ENCODE results near the gene TCP11L1.
"Not testable (repeated sequence)": the region's sequence is repeated elsewhere in the genome, so short reads cannot be mapped to it uniquely, and the experiment has no call there.

Gene TCP11L1

GRCh38 chr11:33065445-33066178, 26.2 kb downstream of the TCP11L1 start:
- peak; percentile 62 for DNase-seq (ENCODE audit: low read depth)

- no peak for DNase-seq (ENCODE audit: low read depth)
These were observed 27.9 kb downstream of the TCP11L1 start for GRCh38 chr11:33067294-33067693.

- no peak for DNase-seq (ENCODE audit: low read depth)
These were observed 29.4 kb downstream of the TCP11L1 start for GRCh38 chr11:33068611-33069340.

- DNase-seq (ENCODE audit: low read depth): no peak
These were observed 33.1 kb downstream of the TCP11L1 start for GRCh38 chr11:33072465-33072864.

- DNase-seq (ENCODE audit: low read depth): no peak
These were observed 44.5 kb downstream of the TCP11L1 start for GRCh38 chr11:33083918-33084317.

GRCh38 chr11:33086017-33086416, 46.6 kb downstream of the TCP11L1 start:
- no peak for DNase-seq (ENCODE audit: low read depth)

GRCh38 chr11:33089776-33090175, 50.4 kb downstream of the TCP11L1 start:
- no peak for DNase-seq (ENCODE audit: low read depth)

- no peak for DNase-seq (ENCODE audit: low read depth)
These were observed 54.8 kb downstream of the TCP11L1 start for GRCh38 chr11:33094157-33094556.

GRCh38 chr11:33103836-33104235, 64.5 kb downstream of the TCP11L1 start:
- no peak for DNase-seq (ENCODE audit: low read depth)

GRCh38 chr11:33109294-33109895, 70.0 kb downstream of the TCP11L1 start:
- no peak for DNase-seq (ENCODE audit: low read depth)

GRCh38 chr11:33110083-33110482, 70.7 kb downstream of the TCP11L1 start:
- no peak for DNase-seq (ENCODE audit: low read depth)

GRCh38 chr11:33116535-33116934, 77.2 kb downstream of the TCP11L1 start:
- DNase-seq (ENCODE audit: low read depth): no peak

GRCh38 chr11:33122696-33123095, 83.3 kb downstream of the TCP11L1 start:
- not testable (repeated sequence) for DNase-seq (ENCODE audit: low read depth)

Measured in stimulated activated CD8-positive, alpha-beta memory T cell treated with anti-CD3 and anti-CD28 coated beads, Interleukin-4, amount 100 ng/mL, for 24 hours (primary cell).